ENCODE measurements around the gene ATP8B1.

GRCh38 chr18:57715671-57716070 lies 87.4 kb downstream of the ATP8B1 start:
- TF ChIP-seq CTCF (IDR thresholded peaks at IDR 0.05) (no peak), POLR2A (IDR thresholded peaks at IDR 0.05) (no peak)

All from testis (tissue), 2 donors.